AG04450 (cell line): ENCODE data around the gene ZNF81. TPM values are rescaled to one million over a fixed set of nuclear protein-coding genes. Genes with fewer than 3 reads are reported as not detected.
"Not testable (repeated sequence)": the region's sequence is repeated elsewhere in the genome, so short reads cannot be mapped to it uniquely, and the experiment has no call there.

Experiments used
- CTCF ChIA-PET: fragments of 300-600, 350-600 bp; formaldehyde crosslinking; extraction: SDS; loops from one replicate; lab custom pipeline; 2022; ENCODE audit warnings: antibody characterized with exemption, inconsistent platforms; lab: Charles Lee
- POLR2A ChIA-PET: fragments of 350-600 bp; formaldehyde crosslinking; extraction: SDS; loops from one replicate; lab custom pipeline; 2021; ENCODE audit warnings: antibody characterized with exemption, inconsistent platforms; lab: Yijun Ruan, JAX
- DNase-seq: peaks from one replicate; pipeline ENCODE4 v3.0.0-alpha.2; 2011; ENCODE audit warnings: low read depth, low spot score
- H3K27ac ChIP-seq: one replicate; pipeline ENCODE4 v1.5.1; 2012; ENCODE audit warnings: low read depth, low read length, control low read depth
- H3K27me3 ChIP-seq: one replicate; pipeline ENCODE4 v1.6.0; 2012; ENCODE audit warnings: low read length; ENCODE audit not compliant: control insufficient read depth, insufficient read depth
- H3K4me3 ChIP-seq: 2 replicates; pipeline ENCODE4 v1.5.1; 2011; ENCODE audit warnings: mild to moderate bottlenecking, low read depth, low read length, control low read depth
- H3K9me3 ChIP-seq: 2 replicates; pipeline ENCODE4 v1.5.1; 2012; ENCODE audit warnings: low read length; ENCODE audit not compliant: control insufficient read depth, insufficient read depth
- polyA minus RNA-seq: library from RNA; depleted of rRNA, polyadenylated mRNA; stranded (reverse); fragments of >200 nt; gene quantifications from 2 replicates; pipeline ENCODE4 v1.2.3, GENCODE V29; 2011; rRNA and poly(A)+ RNA removed
- polyA plus RNA-seq: library from polyadenylated mRNA; depleted of rRNA; stranded (reverse); fragments of >200 nt; gene quantifications from 2 replicates; pipeline ENCODE4 v1.2.3, GENCODE V29; 2011; rRNA removed
- TF ChIP-seq, protein P1 (sequence below): IDR thresholded peaks from 2 replicates; pipeline ENCODE4 v1.5.1; 2011; ENCODE audit warnings: low read depth, low read length, control low read depth, inconsistent platforms

The ZNF81 gene
- polyA plus RNA-seq (4.6 and 4.7 TPM in 2 replicates), polyA minus RNA-seq (14.5 and 26.0 TPM in 2 replicates)

DNA sequence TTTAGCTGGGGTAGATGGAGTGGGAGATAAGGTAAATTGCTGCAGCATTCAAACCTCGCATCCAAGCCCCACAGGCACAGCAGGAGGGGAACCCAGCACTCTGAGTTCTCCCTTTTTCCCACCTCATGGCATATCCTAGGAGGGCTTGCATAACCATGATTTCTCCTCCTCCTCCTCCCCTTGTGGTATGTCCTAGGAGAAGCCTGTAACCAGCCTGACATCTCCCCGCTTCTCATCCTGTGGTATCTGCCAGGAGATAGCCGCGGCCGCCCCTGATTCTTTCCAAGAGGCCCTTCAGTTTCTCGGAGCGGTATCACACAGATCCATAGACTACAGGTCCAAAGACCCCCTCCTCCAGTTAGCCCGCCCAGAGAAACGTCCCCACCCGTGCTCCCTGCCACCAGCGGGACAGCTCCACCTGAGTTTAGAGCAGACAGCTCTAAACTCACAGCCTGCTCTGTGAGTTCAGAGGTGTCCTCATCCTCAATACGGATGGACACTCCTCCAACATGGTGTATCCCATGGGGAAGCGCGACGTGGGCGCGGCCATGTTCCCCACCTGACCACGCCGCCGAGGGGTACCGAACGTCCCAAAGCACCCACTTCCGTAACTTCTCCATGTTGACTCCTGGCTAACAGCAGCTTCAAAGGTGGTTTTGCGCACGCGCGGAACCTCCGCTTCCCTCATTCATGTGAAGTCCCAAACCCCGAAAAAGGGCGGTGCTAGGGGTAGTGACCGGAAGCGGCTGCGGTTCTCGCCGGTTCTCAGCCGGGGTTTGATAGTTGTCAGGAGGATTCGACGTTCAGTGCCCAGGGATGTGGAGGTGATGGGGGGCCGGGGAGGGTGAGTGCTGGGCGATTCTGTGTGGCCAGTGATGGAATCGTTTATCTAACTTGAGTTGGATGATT, at the start of gene ZNF81:
TSS of gene ZNF81 (plus strand) at position 739 of the 909 bp plus-strand sequence. CDS start 9,366 bp downstream, outside the sequence.
- ChIA-PET CTCF (interaction anchor here (1.4 kb wide), 1 partner anchor 191 kb away, joined by 3 read pairs; no protein-coding TSS in a partner anchor), POLR2A (interaction anchor here (0.6 kb wide), 1 partner anchor 300 kb away, joined by 5 read pairs; no protein-coding TSS in a partner anchor)
- Histone ChIP-seq H3K27ac (peak within 1 kb of the TSS; percentile 39), H3K9me3 (no peaks in the 10 kb centered on the region), H3K27me3 (no peaks in the 10 kb centered on the region), H3K4me3 (peak within 1 kb of the TSS; percentile 68)
- DNase-seq: peak; percentile 88
- TF ChIP-seq, protein P1, sequence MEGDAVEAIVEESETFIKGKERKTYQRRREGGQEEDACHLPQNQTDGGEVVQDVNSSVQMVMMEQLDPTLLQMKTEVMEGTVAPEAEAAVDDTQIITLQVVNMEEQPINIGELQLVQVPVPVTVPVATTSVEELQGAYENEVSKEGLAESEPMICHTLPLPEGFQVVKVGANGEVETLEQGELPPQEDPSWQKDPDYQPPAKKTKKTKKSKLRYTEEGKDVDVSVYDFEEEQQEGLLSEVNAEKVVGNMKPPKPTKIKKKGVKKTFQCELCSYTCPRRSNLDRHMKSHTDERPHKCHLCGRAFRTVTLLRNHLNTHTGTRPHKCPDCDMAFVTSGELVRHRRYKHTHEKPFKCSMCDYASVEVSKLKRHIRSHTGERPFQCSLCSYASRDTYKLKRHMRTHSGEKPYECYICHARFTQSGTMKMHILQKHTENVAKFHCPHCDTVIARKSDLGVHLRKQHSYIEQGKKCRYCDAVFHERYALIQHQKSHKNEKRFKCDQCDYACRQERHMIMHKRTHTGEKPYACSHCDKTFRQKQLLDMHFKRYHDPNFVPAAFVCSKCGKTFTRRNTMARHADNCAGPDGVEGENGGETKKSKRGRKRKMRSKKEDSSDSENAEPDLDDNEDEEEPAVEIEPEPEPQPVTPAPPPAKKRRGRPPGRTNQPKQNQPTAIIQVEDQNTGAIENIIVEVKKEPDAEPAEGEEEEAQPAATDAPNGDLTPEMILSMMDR: no peak

DNA sequence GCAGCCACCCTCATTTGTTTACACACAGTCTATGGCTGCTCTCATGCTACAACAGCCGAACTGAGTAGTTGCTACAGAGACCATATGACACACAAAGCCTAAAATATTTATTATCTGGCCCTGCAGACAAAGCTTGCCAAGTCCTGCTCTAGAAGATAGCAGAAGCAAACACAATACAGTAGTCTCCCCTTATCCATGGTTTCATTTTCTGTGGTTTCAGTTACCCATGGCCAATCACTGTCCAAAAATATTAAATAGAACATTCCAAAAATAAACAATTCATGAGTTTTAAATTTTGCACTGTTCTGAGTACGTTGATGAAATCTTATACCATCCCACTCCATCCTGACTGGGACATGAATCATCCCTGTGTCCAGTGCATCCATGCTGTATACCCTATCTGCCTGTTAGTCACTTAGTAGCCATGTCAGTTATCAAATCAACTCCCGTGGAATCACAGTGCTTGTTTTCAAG, 40.2 kb upstream of the ZNF81 start:
- DNase-seq: peak; percentile 18
- Histone ChIP-seq H3K9me3 (no peaks in the 10 kb centered on the region), H3K4me3 (no peak overlapping the region), H3K27me3 (no peaks in the 10 kb centered on the region), H3K27ac (no peak overlapping the region)
- ChIA-PET POLR2A (no interaction called here), CTCF (no interaction called here)
- TF ChIP-seq, protein P1: no peak

DNA sequence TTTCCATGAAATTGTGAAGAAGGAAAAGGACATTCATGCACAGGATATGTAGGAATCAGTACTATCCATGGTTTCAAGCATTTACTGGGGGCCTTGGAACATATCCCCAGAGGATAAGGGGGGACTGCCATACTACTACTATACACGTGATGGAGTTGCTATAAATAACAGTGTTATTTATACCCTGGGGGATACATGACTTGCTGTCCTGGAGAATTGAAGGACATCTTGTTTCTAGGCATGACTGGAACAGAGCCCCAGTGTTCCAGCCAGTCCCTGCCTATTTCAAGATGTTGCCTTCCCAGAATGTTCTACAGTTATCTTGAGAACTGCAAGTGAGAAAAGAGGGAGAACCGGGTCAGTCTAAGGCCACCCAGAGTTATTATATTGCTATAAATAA, 39.6 kb upstream of the ZNF81 start:
- ChIA-PET POLR2A (no interaction called here), CTCF (no interaction called here)
- Histone ChIP-seq H3K27me3 (no peaks in the 10 kb centered on the region), H3K4me3 (no peak overlapping the region), H3K9me3 (no peaks in the 10 kb centered on the region), H3K27ac (no peak overlapping the region)
- DNase-seq: no peak
- TF ChIP-seq, protein P1: no peak

DNA sequence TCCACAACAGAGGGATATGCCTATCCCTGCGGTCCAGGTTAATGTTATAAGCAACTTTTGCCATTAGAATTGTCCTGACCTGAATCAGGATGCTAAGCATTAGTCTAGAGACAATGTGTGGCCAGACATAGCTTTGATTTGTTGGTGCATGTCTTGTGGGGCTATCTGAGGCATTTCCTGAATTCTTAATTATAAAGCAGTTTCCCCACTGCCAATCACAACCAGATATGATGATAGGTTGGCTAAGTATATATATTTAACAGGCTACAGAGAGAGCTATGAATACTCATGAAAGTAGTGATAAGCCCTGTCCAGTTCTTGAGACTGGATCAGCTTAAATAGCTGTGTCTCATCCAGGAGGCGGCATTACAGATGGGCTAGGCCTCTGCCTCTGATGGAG, 37.8 kb upstream of the ZNF81 start:
- Histone ChIP-seq H3K4me3 (no peak overlapping the region), H3K27me3 (no peaks in the 10 kb centered on the region), H3K27ac (no peak overlapping the region), H3K9me3 (no peaks in the 10 kb centered on the region)
- DNase-seq: no peak
- ChIA-PET POLR2A (no interaction called here), CTCF (no interaction called here)
- TF ChIP-seq, protein P1: no peak

DNA sequence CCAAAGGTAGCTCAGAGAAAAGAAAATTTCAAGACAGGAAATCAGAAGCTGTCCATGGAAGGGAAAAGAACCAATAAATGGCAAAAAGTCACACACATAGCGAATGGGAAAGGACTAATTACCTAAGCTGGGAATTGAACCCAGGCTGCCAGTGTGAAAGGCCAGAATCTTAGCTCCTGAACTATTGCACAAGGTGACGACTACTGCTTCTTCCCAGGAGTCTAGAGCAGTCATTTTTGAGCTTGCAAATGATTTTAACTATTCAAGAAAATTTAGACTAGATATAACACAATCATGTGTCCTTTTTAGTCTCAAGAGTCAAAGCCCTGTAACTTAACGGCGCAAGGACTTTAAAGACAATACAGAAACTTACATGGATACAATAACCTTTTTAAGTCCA, 34.1 kb upstream of the ZNF81 start:
- POLR2A ChIA-PET: no interaction called here
- TF ChIP-seq, protein P1: no peak
- no peak for DNase-seq
- Histone ChIP-seq H3K9me3 (no peaks in the 10 kb centered on the region), H3K4me3 (no peak overlapping the region), H3K27ac (no peak overlapping the region), H3K27me3 (no peaks in the 10 kb centered on the region)
- CTCF ChIA-PET: no interaction called here

DNA sequence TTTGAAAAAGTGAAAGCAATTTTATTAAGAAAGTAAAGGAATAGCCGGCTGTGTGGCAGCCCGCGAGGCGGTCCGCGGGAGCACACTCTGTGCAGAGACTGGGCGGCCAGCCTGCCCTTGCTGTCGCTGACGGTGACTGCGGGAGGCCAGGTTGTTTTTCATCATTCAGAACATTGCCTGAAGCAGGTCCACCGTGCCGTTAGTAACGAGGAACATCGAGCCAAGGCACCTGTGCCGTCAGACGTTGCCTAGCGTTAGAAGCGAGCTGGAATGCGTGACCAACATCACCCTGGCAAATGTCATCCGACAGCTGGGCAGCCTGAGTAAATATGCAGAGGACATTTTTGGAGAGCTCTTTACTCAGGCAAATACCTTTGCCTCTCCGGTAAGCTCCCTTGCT, 33.6 kb upstream of the ZNF81 start:
- CTCF ChIA-PET, H3K27ac ChIP-seq, H3K9me3 ChIP-seq, DNase-seq, POLR2A ChIA-PET, H3K27me3 ChIP-seq, H3K4me3 ChIP-seq: not testable (repeated sequence)
